GM12801 (cell line): Measurements from ENCODE around the gene TBC1D13.

Experiments used
- TF ChIP-seq, protein P1 (sequence below): IDR thresholded peaks from one replicate; pipeline ENCODE4 v1.5.1; 2011; ENCODE audit warnings: control low read depth; ENCODE audit not compliant: insufficient read length; ENCODE audit errors: extremely low read depth

The TBC1D13 gene

DNA sequence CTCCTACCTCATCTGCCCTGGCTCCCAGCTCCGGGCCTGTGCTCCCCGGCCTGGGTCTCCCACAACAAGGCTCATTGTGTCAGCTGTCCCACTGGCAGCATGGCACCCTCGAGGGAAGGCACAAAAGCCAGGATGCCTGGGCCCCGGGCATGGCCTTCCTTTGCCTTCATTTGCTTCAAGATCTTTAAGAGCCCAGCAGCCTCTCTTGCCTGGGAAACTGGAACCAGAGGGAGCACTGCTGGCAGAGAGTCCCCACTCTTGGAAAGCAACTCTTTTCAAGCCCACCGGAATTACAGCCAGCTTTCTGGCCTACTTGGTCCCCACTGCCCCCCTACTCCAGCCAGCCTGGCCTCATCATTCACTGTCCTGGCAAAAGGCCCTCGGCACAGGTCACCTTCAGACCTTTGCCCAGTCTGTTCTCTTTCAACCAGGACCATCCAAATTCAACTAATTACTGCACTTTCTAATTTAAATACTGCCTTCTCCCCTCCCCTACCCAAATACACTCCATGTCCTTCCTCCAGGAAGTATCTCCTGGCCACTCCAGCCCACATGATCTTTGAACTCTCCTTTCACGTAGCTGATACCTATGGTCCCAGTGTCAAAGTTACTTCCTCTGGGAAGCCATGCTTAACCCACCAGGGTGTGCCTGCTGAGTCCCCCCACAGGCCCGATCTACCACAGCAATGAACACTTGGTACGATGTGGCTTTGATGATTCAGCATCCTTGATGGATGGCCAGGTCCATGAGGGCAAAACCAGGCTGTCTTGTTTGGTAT lies 24.2 kb upstream of the TBC1D13 start:
- TF ChIP-seq, protein P1, sequence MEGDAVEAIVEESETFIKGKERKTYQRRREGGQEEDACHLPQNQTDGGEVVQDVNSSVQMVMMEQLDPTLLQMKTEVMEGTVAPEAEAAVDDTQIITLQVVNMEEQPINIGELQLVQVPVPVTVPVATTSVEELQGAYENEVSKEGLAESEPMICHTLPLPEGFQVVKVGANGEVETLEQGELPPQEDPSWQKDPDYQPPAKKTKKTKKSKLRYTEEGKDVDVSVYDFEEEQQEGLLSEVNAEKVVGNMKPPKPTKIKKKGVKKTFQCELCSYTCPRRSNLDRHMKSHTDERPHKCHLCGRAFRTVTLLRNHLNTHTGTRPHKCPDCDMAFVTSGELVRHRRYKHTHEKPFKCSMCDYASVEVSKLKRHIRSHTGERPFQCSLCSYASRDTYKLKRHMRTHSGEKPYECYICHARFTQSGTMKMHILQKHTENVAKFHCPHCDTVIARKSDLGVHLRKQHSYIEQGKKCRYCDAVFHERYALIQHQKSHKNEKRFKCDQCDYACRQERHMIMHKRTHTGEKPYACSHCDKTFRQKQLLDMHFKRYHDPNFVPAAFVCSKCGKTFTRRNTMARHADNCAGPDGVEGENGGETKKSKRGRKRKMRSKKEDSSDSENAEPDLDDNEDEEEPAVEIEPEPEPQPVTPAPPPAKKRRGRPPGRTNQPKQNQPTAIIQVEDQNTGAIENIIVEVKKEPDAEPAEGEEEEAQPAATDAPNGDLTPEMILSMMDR: no peak

DNA sequence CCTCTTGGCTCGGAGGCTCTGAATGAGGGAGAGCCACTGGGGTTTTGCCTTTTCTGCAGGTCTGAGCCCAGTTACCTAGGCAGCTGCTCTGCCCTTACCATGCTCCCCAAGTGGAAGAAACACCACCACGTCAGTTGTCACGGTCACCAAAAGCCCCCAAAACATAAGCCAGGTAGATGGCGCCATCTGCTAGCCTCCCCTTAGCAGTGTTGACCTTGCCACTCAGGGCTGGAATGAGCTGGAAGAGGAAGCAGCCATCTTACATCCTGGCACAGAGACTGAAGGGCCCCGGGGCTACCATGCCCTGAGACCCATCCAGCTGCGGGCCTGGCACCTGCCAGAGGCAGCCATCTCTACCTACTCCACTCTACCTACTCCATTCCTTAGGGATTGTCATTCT lies 22.7 kb upstream of the TBC1D13 start:
- TF ChIP-seq, protein P1: no peak

DNA sequence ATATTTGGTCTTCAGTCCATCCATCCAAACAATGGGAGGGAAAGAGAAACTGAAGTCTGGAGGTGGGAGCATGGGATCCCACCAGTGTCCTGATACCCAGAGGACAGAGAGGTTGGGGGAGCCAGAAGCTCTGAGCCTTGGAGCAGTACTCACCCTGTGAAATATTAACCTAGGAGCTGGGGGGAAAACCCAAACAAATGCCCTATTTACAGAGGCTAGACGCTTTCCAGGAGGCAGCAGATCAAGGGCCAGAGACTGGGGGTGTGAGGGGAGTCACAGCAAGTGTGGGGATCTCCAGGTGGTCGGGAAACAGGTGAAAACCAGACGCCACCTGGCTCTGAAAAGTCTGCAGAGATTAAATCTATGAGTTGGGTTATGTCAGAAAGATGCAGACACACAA lies 21.6 kb upstream of the TBC1D13 start:
- TF ChIP-seq, protein P1: no peak

DNA sequence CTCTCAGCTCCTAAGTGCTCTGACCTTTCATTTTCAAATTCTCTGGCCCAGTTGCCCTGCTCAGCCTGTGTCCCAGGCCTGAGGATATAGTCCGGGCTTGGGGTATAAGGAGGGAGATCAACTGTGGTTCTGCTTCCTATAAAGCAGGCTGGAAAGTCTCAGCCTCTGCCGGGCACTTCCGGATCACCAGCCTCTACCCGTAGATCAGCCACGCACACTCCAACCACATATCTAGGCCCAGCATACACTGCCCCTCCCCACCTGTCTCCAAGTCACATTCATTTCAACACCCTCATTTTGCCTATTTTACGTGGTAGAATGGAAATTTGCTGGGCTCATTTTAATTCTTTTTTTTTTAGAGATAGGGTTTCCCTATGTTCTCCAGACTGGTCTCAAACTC lies 18.4 kb upstream of the TBC1D13 start:
- TF ChIP-seq, protein P1: no peak

DNA sequence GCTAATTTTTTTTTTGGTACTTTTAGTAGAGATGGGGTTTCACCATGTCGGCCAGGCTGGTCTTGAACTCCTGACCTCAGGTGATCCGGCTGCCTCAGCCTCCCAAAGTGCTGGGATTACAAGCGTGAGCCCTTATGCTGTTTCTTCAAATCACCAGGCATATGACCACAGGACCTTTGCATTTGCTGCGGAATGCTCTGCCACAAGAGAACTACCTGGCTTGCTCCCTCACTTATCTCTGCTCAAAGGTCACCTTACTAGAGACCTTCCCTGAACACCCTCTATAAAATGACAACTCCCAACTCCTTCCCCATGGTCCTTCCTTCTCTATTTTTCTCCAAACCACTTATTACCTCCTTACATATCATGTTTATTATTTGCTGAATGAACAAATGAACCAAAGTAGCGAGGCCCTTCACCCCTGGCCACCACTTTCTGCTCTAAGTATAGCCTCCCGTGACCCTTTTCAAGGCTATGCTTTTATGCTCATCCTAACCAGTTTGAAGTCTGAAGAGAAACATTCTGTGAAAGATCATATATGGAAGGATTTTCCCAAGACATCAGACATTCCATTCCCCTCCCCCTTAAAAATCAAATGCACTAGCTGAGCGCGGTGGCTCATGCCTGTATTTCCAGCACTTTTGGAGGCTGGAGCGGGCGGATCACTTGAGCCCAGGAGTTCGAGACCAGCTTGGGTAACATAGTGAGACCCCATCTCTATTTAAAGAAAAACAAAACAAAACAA lies 16.6 kb upstream of the TBC1D13 start:
- TF ChIP-seq, protein P1: no peak

DNA sequence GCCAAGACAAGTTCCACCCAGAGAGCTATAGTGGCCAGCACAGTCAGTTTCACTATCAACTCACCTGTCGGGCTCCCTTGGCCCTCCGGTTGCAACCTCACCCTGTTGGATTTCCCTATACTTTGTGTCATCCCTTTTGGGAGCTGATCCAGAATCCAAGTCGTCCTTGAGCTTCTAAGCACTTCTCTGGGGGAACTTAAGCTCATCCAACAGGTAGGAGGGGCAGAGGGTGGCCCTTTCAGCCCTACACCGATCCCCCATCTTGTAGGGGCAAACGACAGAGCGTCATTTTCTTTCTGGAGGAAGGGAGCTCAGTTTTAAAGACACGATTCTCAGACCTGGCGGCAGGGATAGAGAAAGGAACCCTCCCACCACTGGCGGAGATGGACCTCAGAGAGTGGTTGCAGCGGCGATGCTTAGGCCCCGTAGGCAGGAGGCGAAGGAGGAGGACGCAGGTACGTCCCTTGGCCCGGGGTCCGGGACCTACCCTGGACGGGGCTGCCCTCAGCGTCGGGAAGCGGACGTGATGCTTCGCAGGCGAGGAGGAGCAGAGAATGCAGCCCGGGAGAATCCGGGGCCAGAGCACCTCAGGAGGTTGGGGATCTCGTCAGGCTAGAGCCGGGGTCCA lies 15.8 kb upstream of the TBC1D13 start:
- TF ChIP-seq, protein P1: no peak

DNA sequence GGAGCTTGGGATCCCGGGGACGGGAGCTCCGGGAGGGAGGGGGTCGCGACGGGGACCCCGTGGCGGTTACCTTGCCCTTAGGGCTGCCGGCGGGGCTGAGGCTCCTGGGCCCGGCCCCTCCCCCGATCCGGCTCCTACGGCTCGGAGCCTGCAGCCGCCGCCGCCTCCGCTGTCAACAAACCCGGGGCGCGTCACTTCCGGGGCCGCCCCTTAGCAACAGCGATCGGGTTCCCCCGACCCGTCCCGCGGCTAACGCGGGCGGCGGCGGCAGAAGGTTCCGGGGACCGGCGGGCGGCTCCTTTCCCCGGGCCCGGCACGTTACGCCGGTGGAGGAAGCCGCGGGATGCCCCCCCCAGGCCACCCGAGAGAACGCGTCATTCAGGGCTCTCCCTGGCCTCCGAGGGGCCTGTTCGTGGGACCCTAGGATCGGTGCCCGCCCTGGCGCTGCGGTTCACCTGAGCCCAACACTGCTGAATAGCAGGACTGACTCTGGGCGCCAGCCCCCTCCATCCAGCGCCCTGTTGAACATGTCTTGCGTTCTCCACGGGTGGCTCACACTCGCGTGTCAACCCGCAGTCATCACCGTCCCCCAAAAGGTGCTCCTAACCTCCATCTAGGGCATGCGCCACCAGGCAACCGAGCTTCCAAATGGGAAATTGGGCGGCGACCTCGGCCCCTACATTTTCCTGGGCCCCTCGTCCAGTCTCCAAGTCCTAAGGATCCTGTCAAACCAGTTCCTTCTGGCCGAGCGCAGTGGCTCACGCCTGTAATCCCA lies 15.1 kb upstream of the TBC1D13 start, which contains the start of gene ZER1:
TSS of gene ZER1 (minus strand) at position 183 of the 775 bp plus-strand sequence. CDS start 16,362 bp downstream, outside the sequence.
- TF ChIP-seq, protein P1: no peak
